HepG2 (cell line): ENCODE data around the gene YAP1.

Source experiments
- ATF7 ChIP-seq, 2 experiments: fragments of 450-650 bp in 1 of 2; sonication (generic) in 1 of 2; formaldehyde crosslinking in 1 of 2; IDR thresholded peaks; 2 replicates each; pipeline versions ENCODE4 v1.4.0 to v1.6.1; 2016 to 2020; ENCODE audit warnings: antibody characterized with exemption in 1 of 2, mild to moderate bottlenecking in 1 of 2, missing genetic modification reagents in 1 of 2
- CTCF ChIP-seq: sonication (generic); formaldehyde crosslinking; IDR thresholded peaks from 2 replicates; pipeline ENCODE4 v1.5.0; 2020; ENCODE audit warnings: mild to moderate bottlenecking, missing genetic modification reagents, moderate library complexity
- FOXK1 ChIP-seq: sonication (generic); formaldehyde crosslinking; IDR thresholded peaks from 2 replicates; pipeline ENCODE4 v1.4.0; 2020; ENCODE audit warnings: low read depth, missing genetic modification reagents, borderline replicate concordance
- HIC2 ChIP-seq: sonication (generic); formaldehyde crosslinking; IDR thresholded peaks from 2 replicates; pipeline ENCODE4 v1.9.0; 2022; ENCODE audit warnings: low read depth, missing genetic modification reagents
- MAZ ChIP-seq, 2 experiments: sonication (generic) in 1 of 2; formaldehyde crosslinking in 1 of 2; IDR thresholded peaks; 2 replicates each; pipeline versions ENCODE4 v1.5.0 to v1.6.1; 2012 to 2020; ENCODE audit warnings: low read depth in 2 of 2, mild to moderate bottlenecking in 2 of 2, borderline replicate concordance in 1 of 2, improper control_type of control experiment in 1 of 2, low read length in 1 of 2, missing genetic modification reagents in 1 of 2, moderate library complexity in 1 of 2
- SIN3A ChIP-seq: IDR thresholded peaks from 2 replicates; pipeline ENCODE4 v1.6.1; 2011; ENCODE audit warnings: low read depth, mild to moderate bottlenecking, control low read depth, low read length, borderline replicate concordance
- TBP ChIP-seq: sonication (generic); formaldehyde crosslinking; IDR thresholded peaks from 2 replicates; pipeline ENCODE4 v1.5.0; 2020; ENCODE audit warnings: missing genetic modification reagents
- ZFX ChIP-seq: sonication (generic); formaldehyde crosslinking; IDR thresholded peaks from 2 replicates; pipeline ENCODE4 v1.4.0; 2020; ENCODE audit warnings: mild to moderate bottlenecking, low read depth, missing genetic modification reagents, moderate library complexity
- ZNF256 ChIP-seq: sonication (generic); formaldehyde crosslinking; conservative IDR thresholded peaks from 2 replicates; pipeline ENCODE4 v1.4.0; 2020; ENCODE audit warnings: missing genetic modification reagents
- ZNF615 ChIP-seq: sonication (generic); formaldehyde crosslinking; IDR thresholded peaks from 2 replicates; pipeline ENCODE4 v1.5.0; 2020; ENCODE audit warnings: mild to moderate bottlenecking, missing genetic modification reagents, borderline replicate concordance
- ZSCAN29 ChIP-seq: sonication (generic); formaldehyde crosslinking; conservative IDR thresholded peaks from 2 replicates; pipeline ENCODE4 v1.4.0; 2020; ENCODE audit warnings: mild to moderate bottlenecking, missing genetic modification reagents
- TF ChIP-seq, protein P1 (sequence below): sonication (generic); formaldehyde crosslinking; IDR thresholded peaks from 2 replicates; pipeline ENCODE4 v1.8.0; 2022; ENCODE audit warnings: mild to moderate bottlenecking, missing genetic modification reagents, moderate library complexity

DNA sequence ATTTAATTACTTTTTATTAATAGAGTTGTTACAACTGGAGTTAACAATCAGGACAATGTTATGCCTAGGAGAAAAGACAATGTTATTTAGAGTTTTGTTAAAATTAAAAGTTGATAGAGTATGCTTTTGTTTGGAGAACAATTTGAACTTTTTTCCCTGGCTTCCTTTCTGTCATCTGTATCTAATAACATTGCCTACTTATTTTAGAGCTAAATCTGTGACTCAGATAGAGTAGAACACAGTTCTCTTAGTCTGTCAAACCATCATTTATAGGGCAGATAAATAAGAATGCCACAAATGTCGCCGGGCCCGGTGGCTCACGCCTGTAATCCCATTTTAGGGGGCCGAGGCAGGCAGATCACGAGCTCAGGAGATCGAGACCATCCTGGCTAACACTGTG is 28.9 kb upstream of the YAP1 start:
- TF ChIP-seq FOXK1 (CRISPR knock-in tag) (no peak), HIC2 (CRISPR knock-in tag) (no peak), ZNF615 (no peak), ZNF256 (CRISPR knock-in tag) (no peak), MAZ (IDR thresholded peaks at IDR 0.05; ENCODE audit: borderline replicate concordance, low read depth, low read length) (no peak), MAZ (CRISPR knock-in tag; IDR thresholded peaks at IDR 0.05; ENCODE audit: low read depth) (no peak), CTCF (no peak), ZSCAN29 (CRISPR knock-in tag) (no peak), SIN3A (no peak), ATF7 (IDR thresholded peaks at IDR 0.05) (no peak), ATF7 (CRISPR knock-in tag; IDR thresholded peaks at IDR 0.05) (no peak), TBP (CRISPR knock-in tag) (no peak), ZFX (CRISPR knock-in tag) (no peak)
- TF ChIP-seq, protein P1, sequence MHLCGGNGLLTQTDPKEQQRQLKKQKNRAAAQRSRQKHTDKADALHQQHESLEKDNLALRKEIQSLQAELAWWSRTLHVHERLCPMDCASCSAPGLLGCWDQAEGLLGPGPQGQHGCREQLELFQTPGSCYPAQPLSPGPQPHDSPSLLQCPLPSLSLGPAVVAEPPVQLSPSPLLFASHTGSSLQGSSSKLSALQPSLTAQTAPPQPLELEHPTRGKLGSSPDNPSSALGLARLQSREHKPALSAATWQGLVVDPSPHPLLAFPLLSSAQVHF, result no peak
